Mesodermal cell (in vitro differentiated cells): ENCODE data around the gene PZP.
"Not testable (repeated sequence)": the region's sequence is repeated elsewhere in the genome, so short reads cannot be mapped to it uniquely, and the experiment has no call there.

Experiments
- H3K27ac ChIP-seq: 2 replicates; pipeline ENCODE4 v1.7.0; 2013; ENCODE audit warnings: mild to moderate bottlenecking, low read depth, low read length, moderate library complexity; ENCODE audit not compliant: severe bottlenecking
- H3K36me3 ChIP-seq: 2 replicates; pipeline ENCODE4 v1.7.1; 2013; ENCODE audit warnings: mild to moderate bottlenecking, low read length, moderate library complexity; ENCODE audit not compliant: control insufficient read depth, insufficient read depth
- H3K4me1 ChIP-seq: one replicate; pipeline ENCODE4 v1.7.1; 2013; ENCODE audit warnings: mild to moderate bottlenecking, low read length; ENCODE audit not compliant: insufficient read depth, control insufficient read depth, poor library complexity, severe bottlenecking
- H3K4me3 ChIP-seq: 2 replicates; pipeline ENCODE4 v1.7.0; 2013; ENCODE audit warnings: low read length, control low read depth, mild to moderate bottlenecking; ENCODE audit not compliant: insufficient read depth, poor library complexity, severe bottlenecking; ENCODE audit errors: extremely low read depth
- H3K9me3 ChIP-seq: 2 replicates; pipeline ENCODE4 v1.7.1; 2013; ENCODE audit warnings: mild to moderate bottlenecking, low read length, moderate library complexity; ENCODE audit not compliant: control insufficient read depth
- WGBS, 2 experiments: methylation state at CpG; one replicate each; pipeline ENCODE4 v1.1.5; 2013; ENCODE audit warnings: missing lambda C conversion rate in 2 of 2; ENCODE audit not compliant: insufficient coverage in 2 of 2; 5-methylcytosine and 5-hydroxymethylcytosine counted together

The PZP gene

GRCh38 chr12:9240776-9241175 is 32.6 kb upstream of the PZP start:
- H3K4me3 ChIP-seq, result no peak overlapping the region
- no peak overlapping the region for H3K27ac ChIP-seq
- no peaks in the 10 kb centered on the region for H3K36me3 ChIP-seq
- WGBS, 2 experiments, result 97 to 100% methylated on average over 3 to 5 of the region's 5 CpGs
- no peaks in the 10 kb centered on the region for H3K9me3 ChIP-seq
- H3K4me1 ChIP-seq, result no peaks in the 10 kb centered on the region

GRCh38 chr12:9240004-9240635 is 31.9 kb upstream of the PZP start:
- H3K36me3 ChIP-seq, H3K9me3 ChIP-seq, H3K4me1 ChIP-seq, H3K27ac ChIP-seq, H3K4me3 ChIP-seq: not testable (repeated sequence)
- 71 to 88% methylated on average over 20 to 26 of the region's 33 CpGs for WGBS, 2 experiments

GRCh38 chr12:9237286-9237685 is 29.1 kb upstream of the PZP start:
- Histone ChIP-seq H3K4me1 (no peaks in the 10 kb centered on the region), H3K36me3 (no peaks in the 10 kb centered on the region), H3K9me3 (no peaks in the 10 kb centered on the region), H3K4me3 (no peak overlapping the region), H3K27ac (no peak overlapping the region)
- WGBS, 2 experiments, result 100% methylated on average over 1 of the region's 1 CpG; no CpG with 5 or more reads in 1 of the 2 experiments

- H3K36me3 ChIP-seq, result no peaks in the 10 kb centered on the region
- H3K4me1 ChIP-seq, result no peaks in the 10 kb centered on the region
- H3K27ac ChIP-seq, result no peak overlapping the region
- H3K9me3 ChIP-seq, result no peaks in the 10 kb centered on the region
- 100% methylated on average over 3 of the region's 4 CpGs; no CpG with 5 or more reads in 1 of the 2 experiments for WGBS, 2 experiments
- no peak overlapping the region for H3K4me3 ChIP-seq
Observed at GRCh38 chr12:9235519-9235918, 27.3 kb upstream of the PZP start.

GRCh38 chr12:9227950-9228349 is 19.8 kb upstream of the PZP start:
- 82 to 97% methylated on average over 3 to 4 of the region's 8 CpGs for WGBS, 2 experiments
- Histone ChIP-seq H3K36me3 (no peaks in the 10 kb centered on the region), H3K9me3 (no peaks in the 10 kb centered on the region), H3K4me1 (no peaks in the 10 kb centered on the region), H3K27ac (no peak overlapping the region), H3K4me3 (no peak overlapping the region)

GRCh38 chr12:9223830-9224229 is 15.6 kb upstream of the PZP start:
- H3K4me1 ChIP-seq, result no peaks in the 10 kb centered on the region
- no peak overlapping the region for H3K4me3 ChIP-seq
- WGBS, 2 experiments, result 86 to 90% methylated on average over 1 of the region's 2 CpGs
- no peak overlapping the region for H3K27ac ChIP-seq
- H3K9me3 ChIP-seq, result no peaks in the 10 kb centered on the region
- no peaks in the 10 kb centered on the region for H3K36me3 ChIP-seq

- no peaks in the 10 kb centered on the region for H3K36me3 ChIP-seq
- WGBS, 2 experiments, result 100% methylated on average over 1 of the region's 1 CpG; no CpG with 5 or more reads in 1 of the 2 experiments
Observed at GRCh38 chr12:9221483-9221882, 13.3 kb upstream of the PZP start.

GRCh38 chr12:9221011-9221410 is 12.8 kb upstream of the PZP start:
- H3K4me3 ChIP-seq, H3K4me1 ChIP-seq, H3K27ac ChIP-seq, H3K36me3 ChIP-seq, H3K9me3 ChIP-seq: not testable (repeated sequence)
- WGBS, 2 experiments, result 82 to 88% methylated on average over 2 of the region's 9 CpGs

More at GRCh38 chr12:9221483-9221882, 13.3 kb upstream of the PZP start:
- Histone ChIP-seq H3K27ac (no peak overlapping the region), H3K9me3 (no peaks in the 10 kb centered on the region), H3K4me3 (no peak overlapping the region), H3K4me1 (no peaks in the 10 kb centered on the region)

GRCh38 chr12:9214534-9214933 is 6.3 kb upstream of the PZP start:
- H3K9me3 ChIP-seq, result no peaks in the 10 kb centered on the region
- H3K4me1 ChIP-seq, result no peaks in the 10 kb centered on the region
- H3K36me3 ChIP-seq, result no peaks in the 10 kb centered on the region
- no CpG with 5 or more reads among the region's 2 CpGs for WGBS, 2 experiments
- H3K4me3 ChIP-seq, result no peak overlapping the region
- no peak overlapping the region for H3K27ac ChIP-seq

- H3K27ac ChIP-seq, result no peak overlapping the region
- H3K4me1 ChIP-seq, result no peaks in the 10 kb centered on the region
- no peaks in the 10 kb centered on the region for H3K9me3 ChIP-seq
- 89 to 90% methylated on average over 1 of the region's 1 CpG for WGBS, 2 experiments
- no peak overlapping the region for H3K4me3 ChIP-seq
- no peaks in the 10 kb centered on the region for H3K36me3 ChIP-seq
Observed at GRCh38 chr12:9211687-9212086, 3.5 kb upstream of the PZP start.

GRCh38 chr12:9204380-9204779 is 3.8 kb downstream of the PZP start:
- H3K36me3 ChIP-seq, result no peaks in the 10 kb centered on the region
- H3K9me3 ChIP-seq, result no peaks in the 10 kb centered on the region
- WGBS, 2 experiments, result 89 to 91% methylated on average over 1 to 2 of the region's 3 CpGs
- no peaks in the 10 kb centered on the region for H3K4me1 ChIP-seq
- no peak overlapping the region for H3K27ac ChIP-seq
- no peak overlapping the region for H3K4me3 ChIP-seq
